Stimulated activated CD4-positive, alpha-beta T cell treated with anti-CD3 and anti-CD28 coated beads, Interleukin-15, amount 100 ng/mL, for 24 hours (primary cell): ENCODE results near the gene PPAN.

ENCODE experiments used
- DNase-seq: peaks from one replicate; pipeline ENCODE4 v3.0.0-alpha.2; 2020

Gene PPAN

DNA sequence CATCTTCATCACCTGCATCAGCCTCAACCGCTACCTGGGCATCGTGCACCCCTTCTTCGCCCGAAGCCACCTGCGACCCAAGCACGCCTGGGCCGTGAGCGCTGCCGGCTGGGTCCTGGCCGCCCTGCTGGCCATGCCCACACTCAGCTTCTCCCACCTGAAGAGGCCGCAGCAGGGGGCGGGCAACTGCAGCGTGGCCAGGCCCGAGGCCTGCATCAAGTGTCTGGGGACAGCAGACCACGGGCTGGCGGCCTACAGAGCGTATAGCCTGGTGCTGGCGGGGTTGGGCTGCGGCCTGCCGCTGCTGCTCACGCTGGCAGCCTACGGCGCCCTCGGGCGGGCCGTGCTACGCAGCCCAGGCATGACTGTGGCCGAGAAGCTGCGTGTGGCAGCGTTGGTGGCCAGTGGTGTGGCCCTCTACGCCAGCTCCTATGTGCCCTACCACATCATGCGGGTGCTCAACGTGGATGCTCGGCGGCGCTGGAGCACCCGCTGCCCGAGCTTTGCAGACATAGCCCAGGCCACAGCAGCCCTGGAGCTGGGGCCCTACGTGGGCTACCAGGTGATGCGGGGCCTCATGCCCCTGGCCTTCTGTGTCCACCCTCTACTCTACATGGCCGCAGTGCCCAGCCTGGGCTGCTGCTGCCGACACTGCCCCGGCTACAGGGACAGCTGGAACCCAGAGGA lies 7.9 kb downstream of the PPAN start:
- peak; percentile 61 for DNase-seq

DNA sequence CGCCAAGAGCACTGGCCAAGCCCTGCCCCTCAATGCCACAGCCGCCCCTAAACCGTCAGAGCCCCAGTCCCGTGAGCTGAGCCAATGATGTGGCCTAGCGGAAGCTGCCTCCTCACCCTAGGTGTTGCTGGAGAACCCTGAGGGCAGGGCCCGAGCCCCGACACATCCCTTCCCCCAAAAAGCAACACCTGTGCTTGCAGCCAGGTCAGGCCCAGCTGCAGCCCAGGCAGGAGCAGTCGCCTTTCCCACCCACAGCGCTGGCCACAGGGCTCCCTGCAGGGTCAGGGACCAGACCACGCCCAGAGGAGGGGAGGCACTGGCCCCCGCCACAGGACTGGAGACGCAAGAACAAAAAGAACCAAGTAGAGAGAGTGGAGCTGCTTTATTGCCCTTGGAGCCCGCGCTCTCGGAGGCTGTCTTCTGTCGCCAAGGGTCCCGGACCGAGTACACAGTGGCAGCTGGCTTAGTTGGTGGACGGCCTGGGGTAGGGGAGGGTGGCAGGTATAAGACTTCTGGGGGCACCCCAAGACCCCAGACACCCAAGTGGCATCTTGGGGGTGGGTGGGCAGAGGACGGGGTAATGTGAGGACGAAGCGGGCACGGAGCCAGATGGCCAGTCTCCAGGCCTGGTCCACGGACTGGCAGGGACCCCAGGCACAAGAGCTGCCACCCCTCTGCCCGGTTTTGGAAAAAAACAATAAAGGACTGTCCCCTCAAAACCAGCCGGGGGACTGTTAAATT lies 8.7 kb downstream of the PPAN start:
- peak; percentile 55 for DNase-seq

DNA sequence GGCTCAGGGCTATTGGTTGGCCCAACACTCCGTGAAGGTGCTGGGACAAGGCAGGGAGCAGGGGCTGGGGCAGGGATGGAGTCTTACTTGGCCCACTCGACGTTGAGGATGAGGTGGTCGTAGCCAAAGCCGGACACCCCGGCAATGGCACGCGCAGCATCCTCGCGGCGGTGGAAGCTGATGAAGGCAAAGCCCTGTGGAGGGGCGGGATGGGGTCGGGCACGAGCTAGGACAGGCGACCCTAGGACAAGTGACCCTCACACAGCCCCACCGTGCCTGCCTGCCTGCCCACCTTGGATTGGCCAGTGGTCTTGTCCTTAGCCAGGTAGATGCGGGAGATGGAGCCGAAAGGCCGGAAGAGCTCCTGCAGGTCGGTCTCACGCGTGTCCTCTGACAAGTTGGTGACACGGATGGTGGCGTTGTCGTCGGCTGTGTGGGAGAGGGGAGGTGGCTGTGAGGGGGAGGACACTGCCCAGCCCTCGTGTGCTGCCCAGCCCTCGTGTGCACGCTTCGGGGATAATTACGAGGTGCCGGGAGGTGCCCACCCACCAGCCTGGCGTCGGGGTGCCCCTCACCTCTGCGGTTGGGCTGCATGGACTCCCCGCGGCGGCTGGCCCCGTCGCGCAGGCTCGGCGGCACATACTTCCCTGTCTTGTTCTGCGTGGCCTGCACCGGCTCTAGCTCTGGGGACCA lies 9.4 kb downstream of the PPAN start:
- DNase-seq, result no peak

DNA sequence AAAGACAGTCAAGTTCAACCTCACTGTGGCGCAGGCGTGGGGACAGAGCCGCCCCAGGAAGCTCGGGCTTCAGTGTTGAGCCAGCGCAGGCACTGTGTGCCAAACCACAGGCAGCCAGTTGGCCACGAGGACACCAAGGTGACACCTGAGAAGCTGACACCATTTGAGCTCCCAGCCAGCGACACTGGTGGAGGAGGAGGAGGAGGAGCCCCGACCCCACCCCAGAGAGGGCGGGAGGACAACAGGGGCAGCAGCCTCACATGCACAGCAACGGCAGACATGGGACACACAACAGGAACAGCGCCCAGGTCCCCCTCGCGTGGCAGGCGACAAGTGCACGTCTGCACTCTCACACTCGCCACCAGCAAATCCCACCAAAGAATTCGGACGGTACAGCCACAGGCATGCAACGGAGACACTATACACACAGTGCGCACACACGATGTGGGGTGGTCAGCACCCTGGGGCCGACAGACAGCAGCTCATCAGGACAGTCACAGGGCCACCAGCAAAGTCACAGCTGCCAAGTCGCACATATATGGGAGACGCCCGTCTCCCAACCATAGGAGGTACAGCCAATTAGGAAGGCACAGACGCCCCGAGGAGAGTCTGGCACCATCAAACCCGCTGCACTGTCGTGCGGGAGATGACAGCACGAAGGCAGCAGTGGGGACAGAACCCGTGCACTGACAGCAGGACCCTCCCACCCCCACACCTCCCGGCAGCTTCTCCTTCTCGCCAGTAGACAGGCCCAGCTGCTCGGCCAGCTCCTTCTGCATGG lies 10.1 kb downstream of the PPAN start:
- no peak for DNase-seq

DNA sequence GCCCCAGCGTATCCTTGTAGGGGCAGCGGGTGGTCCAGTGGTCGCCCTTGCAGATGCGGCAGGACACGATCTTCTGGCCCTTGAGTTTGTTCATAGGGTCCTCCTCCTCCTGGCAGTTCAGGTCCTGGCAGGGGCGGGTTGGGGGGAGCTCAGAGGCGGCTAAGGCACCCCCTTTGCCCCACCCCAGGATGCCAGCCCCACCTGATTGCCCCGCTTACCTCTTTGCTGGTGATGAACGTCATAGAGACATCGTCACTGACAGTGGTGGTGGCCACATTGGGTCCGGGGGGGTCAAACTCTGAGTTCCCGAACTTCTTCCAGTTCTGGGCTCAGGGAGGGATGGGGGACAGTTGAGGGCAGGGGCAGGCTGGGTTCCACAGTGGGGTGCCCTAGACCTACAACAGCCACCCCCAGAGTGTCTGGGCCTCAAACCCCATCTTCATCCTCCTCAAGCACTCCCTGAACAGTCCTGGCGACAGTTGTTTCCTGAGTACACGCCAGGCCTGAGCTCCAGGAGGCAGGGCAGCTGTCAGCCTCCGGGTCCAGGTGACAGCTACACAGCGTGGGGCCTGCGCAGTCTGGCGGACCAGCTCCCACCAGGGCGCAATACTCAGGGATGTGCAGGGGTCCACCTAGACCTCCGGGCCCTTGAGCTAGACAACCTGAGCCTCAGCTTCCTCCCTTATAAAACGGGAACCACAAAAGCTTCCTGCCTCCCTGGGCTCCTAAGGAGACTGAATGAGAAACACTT lies 10.9 kb downstream of the PPAN start:
- no peak for DNase-seq

DNA sequence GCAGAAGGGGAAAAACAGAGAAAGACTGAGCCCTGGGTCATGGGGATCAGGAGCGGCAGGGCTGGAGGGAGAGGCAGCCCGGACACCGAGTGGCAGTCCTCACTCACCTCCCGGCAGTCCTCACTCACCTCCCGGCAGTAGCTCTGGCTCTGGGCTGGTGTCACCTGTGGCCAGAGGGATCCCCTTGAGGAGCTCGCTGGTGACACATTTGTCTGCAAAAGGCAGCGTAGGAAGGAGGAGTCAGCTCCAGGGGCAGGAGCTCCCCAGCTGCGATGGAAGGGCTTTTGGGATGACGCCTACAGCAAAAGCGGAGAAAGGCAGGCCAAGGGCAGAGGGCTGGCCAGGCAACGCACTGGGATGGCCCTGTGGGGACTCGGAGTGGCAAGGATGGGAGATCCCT lies 12.8 kb downstream of the PPAN start:
- no peak for DNase-seq

DNA sequence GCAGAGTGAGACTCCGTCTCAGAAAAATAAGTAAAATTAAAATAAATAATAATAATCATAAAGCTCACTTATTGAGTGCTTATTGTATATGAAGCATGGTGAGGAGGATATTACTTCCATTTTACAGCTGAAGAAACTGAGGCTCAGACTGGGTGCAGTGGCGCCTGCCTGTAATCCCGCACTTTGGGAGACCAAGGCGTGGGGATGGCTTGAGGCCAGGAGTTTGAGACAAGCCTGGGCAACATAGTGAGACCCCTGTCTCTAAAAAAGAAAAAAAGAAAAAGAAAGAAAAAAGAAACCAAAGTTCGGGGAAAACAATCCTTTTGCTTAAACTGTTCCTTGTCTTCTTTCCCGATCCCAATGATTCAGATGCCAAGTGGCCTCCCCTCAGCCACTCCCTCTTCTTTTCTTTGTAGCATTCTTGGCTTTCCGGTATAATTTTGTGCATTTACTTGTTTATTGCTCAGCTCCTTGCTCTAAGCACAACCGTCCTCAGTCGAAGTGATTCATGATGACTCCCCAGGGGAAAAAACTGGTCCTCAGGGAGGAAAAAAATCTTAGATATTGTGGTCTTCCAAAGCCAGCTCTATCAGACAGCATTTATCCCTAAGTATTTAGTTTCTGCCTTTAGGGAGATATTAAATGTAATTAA lies 14.5 kb downstream of the PPAN start:
- no peak for DNase-seq

DNA sequence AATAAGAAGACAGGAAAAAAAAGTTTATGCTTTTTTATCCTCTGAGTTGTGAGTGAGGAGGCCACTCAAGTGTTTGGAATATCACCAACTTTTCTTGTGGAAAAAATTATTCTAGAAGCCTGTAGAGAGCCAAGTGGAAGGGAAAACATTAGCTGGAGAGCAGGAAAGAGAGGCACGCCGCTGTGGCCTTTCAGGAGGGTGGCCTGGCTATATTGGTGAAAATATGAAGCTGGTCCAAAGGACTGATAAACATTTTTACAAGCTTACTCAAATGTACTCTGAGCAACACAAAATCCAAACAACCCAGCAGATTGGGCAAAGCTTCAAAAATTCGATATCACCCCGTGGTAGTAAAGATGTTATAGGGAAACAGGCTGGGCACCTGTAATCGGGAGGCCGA lies 15.9 kb downstream of the PPAN start:
- no peak for DNase-seq

DNA sequence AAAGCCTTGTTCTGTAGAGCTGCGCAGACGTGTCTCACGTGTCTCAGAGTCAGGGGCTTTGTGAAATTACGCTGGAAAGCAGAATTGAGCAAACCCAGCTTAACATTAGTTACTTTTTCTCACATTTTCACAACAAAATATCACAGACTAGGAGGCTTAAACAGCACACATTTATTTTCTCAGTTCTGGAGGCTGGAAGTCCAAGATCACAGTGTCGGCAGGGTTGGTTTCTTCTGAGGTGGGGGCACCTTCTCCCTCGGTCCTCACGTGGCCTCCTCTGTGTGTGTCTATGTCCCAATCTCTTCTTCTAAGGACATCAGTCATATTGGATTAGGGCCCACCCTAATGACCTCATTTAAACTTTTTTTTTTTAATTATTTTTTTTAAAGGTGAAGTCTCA lies 18.3 kb downstream of the PPAN start:
- no peak for DNase-seq

DNA sequence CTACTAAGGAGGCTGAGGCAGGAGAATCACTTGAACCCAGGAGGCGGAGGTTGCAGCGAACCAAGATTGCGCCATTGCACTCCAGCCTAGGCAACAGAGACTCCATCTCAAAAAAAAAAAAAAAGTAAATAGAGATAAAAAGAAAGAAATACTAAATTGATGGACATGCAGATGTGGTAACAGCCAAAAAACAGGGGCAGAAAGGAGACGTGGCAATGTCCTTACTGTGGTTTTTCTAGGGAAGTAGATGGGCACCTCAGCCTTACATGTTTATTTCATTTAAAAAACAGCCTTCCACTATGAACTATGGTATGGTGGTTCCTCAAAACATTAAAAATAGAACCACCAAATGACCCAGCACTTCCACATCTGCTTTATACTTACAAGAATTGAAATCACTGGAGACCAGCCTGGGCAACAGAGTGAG lies 20.1 kb downstream of the PPAN start:
- DNase-seq, result no peak

DNA sequence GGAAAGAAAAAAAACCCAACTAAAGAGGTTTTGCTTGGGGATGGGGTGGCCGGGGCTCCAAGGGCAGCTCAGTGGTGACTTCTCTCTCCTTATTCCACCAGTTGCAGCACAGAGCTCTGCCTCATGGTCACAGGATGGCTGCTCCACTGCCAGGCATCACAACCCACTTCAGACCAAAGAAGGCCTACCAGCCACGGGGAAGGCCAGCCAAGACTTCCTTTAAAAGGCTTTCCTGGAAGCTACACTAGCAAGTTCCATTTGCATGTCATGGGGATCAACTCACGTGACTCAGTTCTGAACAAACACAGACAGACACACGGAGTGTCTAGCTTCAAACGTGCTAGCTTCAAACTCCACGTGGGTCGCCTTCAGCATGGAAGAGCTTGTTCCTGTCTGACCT lies 26.7 kb downstream of the PPAN start:
- no peak for DNase-seq

DNA sequence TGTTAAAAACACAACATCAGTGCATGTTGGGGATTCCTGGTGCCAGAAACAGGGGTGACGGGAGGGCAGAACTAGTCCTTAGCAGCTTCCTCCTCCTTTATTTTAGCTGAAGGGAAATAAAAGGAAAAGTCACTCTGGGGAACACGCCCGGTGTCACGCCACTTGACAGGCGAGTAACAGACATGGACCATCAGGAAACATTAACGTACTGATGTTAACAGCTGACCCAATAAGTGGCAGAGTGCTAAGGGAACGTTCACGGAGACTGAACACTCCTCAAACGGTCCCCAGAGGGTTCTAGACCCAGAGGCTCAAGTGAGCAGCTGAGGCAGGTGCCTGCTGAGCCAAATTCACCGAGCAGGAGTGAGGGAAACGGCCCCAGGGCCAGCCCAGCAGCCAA lies 27.4 kb downstream of the PPAN start:
- no peak for DNase-seq

DNA sequence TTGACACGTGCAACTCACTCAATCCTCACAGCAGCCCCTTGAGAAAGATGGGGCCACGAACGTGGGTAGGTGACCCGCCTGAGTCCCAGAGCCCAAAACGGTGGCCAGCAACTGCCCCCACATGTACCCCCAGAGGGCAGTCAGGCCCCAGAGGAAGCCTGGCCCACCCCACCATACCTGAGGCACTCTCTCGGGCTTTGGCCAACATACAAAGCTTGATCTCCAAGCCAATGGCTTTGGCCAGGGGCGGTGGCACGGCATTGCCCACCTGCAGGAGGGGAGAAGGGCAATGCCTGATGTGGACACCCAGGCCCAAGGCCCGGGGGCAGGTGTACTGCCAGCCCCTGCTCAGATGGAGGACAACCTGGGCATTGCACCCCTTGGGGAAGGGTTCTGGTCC lies 27.9 kb downstream of the PPAN start:
- no peak for DNase-seq

DNA sequence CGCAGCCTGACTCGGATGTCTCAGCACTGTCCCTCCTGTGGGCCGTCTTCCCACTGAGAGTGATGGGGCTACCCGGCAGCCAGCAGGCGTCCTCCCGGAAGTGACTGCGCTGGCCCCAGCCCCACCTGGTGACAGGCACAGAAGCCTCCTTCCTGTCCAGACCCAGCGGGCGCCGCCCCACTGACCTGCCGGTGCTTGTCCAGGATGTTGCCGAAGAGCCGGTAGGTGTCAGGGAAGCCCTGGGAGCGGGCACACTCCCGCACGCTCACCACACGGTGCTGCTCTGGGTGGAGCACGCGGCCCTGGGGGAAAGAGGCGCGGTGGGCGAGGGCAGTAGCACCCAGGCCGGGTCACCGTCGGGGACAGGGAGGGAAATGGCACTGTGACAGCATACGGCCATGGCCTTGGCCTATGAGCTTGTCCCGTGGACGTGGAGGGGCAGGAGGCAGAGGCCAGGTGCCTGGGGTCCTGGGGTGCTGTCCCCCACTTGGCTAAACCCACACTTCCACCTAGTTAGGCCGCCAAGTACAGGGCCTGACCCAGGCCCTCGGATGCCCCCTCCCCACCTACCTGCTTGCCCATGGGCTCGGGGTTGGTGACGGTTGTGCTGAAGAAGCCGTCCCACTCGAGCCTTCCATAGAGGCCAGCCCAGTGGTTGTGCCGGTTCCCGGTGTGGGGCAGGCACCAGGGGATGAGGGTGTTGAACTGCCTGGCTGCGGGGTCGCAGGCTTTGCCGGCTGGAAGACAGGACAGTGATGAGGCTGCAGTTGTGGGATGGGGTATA lies 29.6 kb downstream of the PPAN start:
- no peak for DNase-seq

DNA sequence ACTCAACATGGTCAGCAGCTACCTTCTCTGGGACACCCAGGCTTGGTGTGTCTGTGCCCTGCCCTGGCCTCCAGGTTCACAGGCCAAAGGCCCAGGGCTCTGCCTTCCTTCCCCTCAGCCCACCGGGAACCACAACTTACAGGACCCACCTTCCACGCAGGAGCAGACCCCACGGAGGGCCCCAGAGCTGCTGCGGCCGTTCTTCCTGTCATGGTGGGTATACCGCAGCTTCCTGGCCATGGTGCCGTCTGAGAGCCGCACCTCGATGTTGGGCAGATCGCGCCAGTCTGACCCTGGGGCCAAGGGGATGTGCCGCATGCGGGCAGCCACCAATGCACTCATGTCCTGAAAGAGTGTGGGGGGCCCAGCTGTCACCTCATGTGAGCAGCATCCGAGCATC lies 30.8 kb downstream of the PPAN start:
- no peak for DNase-seq

DNA sequence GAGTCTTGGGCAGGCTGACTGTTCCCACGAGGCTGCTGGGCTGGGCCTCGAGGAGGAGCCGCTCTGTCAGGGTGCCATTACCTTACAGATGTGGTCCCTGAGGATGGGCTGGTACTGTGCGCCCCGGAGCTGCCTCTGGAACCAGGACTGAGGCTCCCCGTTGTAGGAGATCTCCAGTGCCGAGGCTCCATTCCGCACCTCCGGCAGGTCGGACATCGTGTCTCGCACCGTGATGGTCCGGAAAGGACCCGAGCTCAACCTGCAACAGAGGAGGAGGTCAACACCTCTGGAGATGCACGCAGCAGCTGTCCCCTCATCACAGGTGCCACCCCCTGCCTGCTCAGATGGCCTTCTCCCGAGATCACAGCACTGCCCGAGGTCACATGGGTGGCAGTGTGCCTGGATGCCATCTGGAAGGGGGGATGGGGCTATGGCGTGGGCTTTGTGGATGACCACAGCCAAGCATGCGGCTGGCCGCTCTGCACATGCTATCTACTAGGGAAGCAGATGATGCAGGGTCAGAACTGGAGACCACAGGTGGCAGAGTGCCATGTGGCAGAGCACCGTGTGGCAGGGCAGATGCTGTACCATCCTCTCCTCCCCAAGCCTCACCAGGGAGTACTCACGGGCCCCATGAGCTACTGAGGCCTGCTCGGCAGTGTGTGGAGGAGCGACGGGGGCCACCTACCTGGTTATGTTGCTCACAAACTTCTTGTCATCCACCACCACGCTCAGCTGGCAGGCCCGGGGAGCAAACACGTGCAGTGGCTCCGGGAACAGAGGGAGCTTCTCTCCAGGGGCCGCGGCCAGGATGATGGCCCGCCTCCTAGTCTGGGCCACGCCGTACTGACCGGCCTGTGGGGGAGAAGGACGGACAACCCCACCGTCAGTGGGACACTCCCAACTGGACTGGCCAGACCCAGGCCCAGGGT lies 31.9 kb downstream of the PPAN start:
- DNase-seq, result no peak

DNA sequence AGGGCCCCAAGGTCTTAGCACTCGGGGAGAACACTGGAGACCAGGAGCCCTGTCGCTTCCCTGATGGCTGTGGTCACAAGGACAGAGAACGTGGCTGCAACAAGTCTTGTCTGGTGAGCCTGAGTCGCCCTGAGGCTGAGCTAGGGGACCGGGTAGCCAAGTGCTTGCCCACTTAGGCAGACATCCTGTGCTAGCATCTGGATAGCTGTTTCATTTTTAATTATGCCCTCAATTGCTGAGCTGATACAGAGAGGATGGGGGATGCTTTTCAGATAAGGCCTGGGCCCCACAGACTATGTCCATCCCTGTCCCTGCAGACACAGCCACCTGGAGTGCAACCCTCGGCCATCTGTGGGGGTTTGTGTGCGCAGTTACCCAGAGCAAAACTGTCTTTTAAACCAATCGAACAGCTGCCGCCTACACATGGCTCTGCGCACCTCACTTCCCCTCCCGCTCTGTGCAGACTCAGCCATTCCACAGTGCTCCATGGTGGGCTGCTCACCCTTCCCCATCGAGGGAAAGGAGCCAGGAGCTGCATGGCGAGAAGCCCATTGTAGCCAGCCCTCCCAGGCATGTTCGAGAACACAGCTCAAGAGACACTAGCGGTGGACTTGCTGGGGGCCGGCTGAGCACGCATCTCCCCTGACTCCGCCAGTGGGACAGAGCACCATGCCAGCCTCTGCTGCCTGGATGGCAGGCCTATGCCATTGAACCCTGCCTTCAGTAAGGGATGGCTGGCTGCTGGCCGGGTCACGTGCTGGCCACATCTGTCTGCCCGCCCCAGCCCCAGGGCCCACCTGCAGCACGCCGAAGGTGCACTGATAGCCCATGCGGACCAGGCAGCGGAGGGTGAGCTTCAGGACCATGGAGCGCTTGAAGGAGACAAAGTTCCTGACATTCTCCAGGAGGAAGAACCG lies 33.0 kb downstream of the PPAN start:
- DNase-seq, result no peak

DNA sequence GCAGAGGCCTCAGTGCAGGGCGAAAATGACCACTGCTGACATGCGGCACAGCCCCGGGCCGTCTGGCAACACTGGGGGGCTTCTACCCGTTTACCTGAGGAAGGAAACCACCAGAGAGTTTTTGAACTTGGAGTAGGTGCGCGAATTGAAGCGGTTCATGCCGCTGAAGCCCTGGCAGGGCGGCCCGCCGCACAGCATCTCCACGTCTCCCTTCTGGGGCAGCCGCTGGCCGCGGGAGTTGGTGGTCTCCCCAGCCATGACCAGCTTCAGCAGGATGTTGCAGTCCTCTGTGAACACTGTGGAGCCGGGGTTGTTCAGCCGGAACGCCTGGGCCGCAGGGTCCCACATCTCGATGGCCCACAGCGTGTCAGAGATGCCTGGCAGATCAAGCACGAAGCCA lies 33.8 kb downstream of the PPAN start:
- no peak for DNase-seq

DNA sequence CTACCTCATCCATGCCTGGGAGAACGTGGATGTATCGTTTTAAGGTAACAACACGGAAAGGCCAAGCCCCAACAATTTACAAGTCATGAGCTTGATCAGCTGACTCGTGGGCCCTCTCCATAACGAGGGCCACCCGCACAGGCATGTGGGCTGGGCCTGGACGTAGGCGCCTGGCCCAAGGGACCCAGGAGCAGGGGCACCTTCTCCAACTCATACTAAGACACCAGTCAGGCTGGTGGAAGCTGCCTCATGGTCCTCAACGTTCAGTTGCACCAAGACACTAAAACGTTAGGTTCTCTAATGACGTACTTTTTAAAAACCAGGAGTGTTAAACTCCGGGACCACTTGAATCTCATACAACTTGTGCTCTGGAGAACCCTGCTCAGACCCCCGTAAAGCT lies 35.3 kb downstream of the PPAN start:
- DNase-seq, result no peak
